Body of pancreas (tissue), 4 donors: ENCODE results near the gene LMX1A.

Experiments
- CTCF ChIP-seq, 7 experiments: fragments of 450-650 bp in 4 of 7; fragments of 200-600 bp in 3 of 7; sonication (generic) in 3 of 7; IDR thresholded peaks; one replicate each; pipeline ENCODE4 v1.5.1; 2016 to 2019; ENCODE audit warnings: antibody characterized with exemption in 7 of 7
- POLR2A ChIP-seq, 3 donors: fragments of 450-650 bp; IDR thresholded peaks; one replicate each; pipeline ENCODE4 v1.6.1; 2016; ENCODE audit warnings: antibody characterized with exemption in 3 of 3, mild to moderate bottlenecking in 2 of 3

- TF ChIP-seq CTCF (IDR thresholded peaks at IDR 0.05) (no peak), POLR2A (IDR thresholded peaks at IDR 0.05) (no peak)
Observed at GRCh38 chr1:165218731-165219130, 137.8 kb downstream of the LMX1A start.
